ENCODE data around the gene SCLT1.
A peak's percentile ranks its signal among the peaks of the same experiment; 100 is the strongest.

SCLT1 gene

GRCh38 chr4:129092631-129093190 lies 628 bp downstream of the SCLT1 start:
- peak; percentile 39 for DNase-seq
- peaks cover 10% of the 10 kb centered on the region for H3K4me1 ChIP-seq (ENCODE audit: low read length)

GRCh38 chr4:129087516-129087915 lies 5.8 kb downstream of the SCLT1 start:
- H3K4me3 ChIP-seq (ENCODE audit: low read length): no peak overlapping the region
- H4K20me1 ChIP-seq (ENCODE audit: insufficient read depth, low read length): no peaks in the 10 kb centered on the region
- no peaks in the 10 kb centered on the region; the same call in 1 of the 2 replicates for H3K36me3 ChIP-seq (replicated peaks; ENCODE audit: insufficient read depth, low read length)
- H3K9me2 ChIP-seq (replicated peaks; ENCODE audit: insufficient read depth, low read length): no peaks in the 10 kb centered on the region
- no peak overlapping the region for H3K27ac ChIP-seq (ENCODE audit: low read length)
- H3K9me3 ChIP-seq (replicated peaks; ENCODE audit: insufficient read depth, low read length): no peaks in the 10 kb centered on the region
- H3K4me1 ChIP-seq (ENCODE audit: low read length): peaks cover 10% of the 10 kb centered on the region
- H2AFZ ChIP-seq (ENCODE audit: low read length): no peak overlapping the region
- no peaks in the 10 kb centered on the region for H3F3A ChIP-seq (ENCODE audit: insufficient read depth, low read length)
- no peak for TF ChIP-seq EZH2phosphoT487 (IDR thresholded peaks at IDR 0.05; ENCODE audit: low read length)
- TF ChIP-seq EZH2 (optimal IDR thresholded peaks at IDR 0.05; ENCODE audit: low read depth, low read length): no peak
- TF ChIP-seq, protein P1, sequence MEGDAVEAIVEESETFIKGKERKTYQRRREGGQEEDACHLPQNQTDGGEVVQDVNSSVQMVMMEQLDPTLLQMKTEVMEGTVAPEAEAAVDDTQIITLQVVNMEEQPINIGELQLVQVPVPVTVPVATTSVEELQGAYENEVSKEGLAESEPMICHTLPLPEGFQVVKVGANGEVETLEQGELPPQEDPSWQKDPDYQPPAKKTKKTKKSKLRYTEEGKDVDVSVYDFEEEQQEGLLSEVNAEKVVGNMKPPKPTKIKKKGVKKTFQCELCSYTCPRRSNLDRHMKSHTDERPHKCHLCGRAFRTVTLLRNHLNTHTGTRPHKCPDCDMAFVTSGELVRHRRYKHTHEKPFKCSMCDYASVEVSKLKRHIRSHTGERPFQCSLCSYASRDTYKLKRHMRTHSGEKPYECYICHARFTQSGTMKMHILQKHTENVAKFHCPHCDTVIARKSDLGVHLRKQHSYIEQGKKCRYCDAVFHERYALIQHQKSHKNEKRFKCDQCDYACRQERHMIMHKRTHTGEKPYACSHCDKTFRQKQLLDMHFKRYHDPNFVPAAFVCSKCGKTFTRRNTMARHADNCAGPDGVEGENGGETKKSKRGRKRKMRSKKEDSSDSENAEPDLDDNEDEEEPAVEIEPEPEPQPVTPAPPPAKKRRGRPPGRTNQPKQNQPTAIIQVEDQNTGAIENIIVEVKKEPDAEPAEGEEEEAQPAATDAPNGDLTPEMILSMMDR (IDR thresholded peaks at IDR 0.05; ENCODE audit: low read length): no peak
- H3K4me2 ChIP-seq (ENCODE audit: low read depth, low read length): no peak overlapping the region
- H3K79me2 ChIP-seq (ENCODE audit: low read length): peaks cover 90% of the 10 kb centered on the region
- H3K9ac ChIP-seq (ENCODE audit: low read length): no peak overlapping the region
- no peak for DNase-seq
- H3K27me3 ChIP-seq (replicated peaks; ENCODE audit: insufficient read depth, low read length): no peaks in the 10 kb centered on the region

More at GRCh38 chr4:129092631-129093190, 628 bp downstream of the SCLT1 start:
- H2AFZ ChIP-seq (ENCODE audit: low read length): peak overlapping the region; percentile 82
- no peak for TF ChIP-seq EZH2 (optimal IDR thresholded peaks at IDR 0.05; ENCODE audit: low read depth, low read length)
- TF ChIP-seq, protein P1 (IDR thresholded peaks at IDR 0.05; ENCODE audit: low read length): no peak
- TF ChIP-seq EZH2phosphoT487 (IDR thresholded peaks at IDR 0.05; ENCODE audit: low read length): no peak
- peak overlapping the region; percentile 94 for H3K27ac ChIP-seq (ENCODE audit: low read length)
- peak overlapping the region; percentile 89 for H3K4me3 ChIP-seq (ENCODE audit: low read length)
- no peaks in the 10 kb centered on the region for H3K9me3 ChIP-seq (replicated peaks; ENCODE audit: insufficient read depth, low read length)
- no peaks in the 10 kb centered on the region; the same call in 1 of the 2 replicates for H3K36me3 ChIP-seq (replicated peaks; ENCODE audit: insufficient read depth, low read length)
- H3F3A ChIP-seq (ENCODE audit: insufficient read depth, low read length): no peaks in the 10 kb centered on the region
- peak overlapping the region; percentile 90 for H3K9ac ChIP-seq (ENCODE audit: low read length)
- H3K79me2 ChIP-seq (ENCODE audit: low read length): peaks cover 47% of the 10 kb centered on the region
- no peaks in the 10 kb centered on the region for H4K20me1 ChIP-seq (ENCODE audit: insufficient read depth, low read length)
- H3K4me2 ChIP-seq (ENCODE audit: low read depth, low read length): peak overlapping the region; percentile 87
- no peaks in the 10 kb centered on the region for H3K27me3 ChIP-seq (replicated peaks; ENCODE audit: insufficient read depth, low read length)
- no peaks in the 10 kb centered on the region for H3K9me2 ChIP-seq (replicated peaks; ENCODE audit: insufficient read depth, low read length)

DNA sequence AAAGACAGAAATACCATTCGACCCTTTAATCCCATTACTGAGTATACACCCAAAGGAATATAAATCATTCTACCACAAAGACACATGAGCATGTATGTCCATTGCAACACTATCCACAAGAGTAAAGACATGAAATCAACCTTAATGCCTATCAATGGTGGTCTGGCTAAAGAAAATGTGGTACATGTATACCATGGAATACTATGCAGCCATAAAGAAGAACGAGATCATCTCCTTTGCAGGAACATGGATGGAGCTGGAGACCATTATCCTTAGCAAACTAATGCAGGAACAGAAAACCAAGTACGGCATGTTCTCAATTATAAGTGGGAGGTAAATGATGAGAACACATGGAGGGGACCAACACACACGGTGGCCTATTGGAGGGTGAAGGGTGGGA lies 7.9 kb downstream of the SCLT1 start:
- Histone ChIP-seq H2AFZ (ENCODE audit: low read length) (no peak overlapping the region), H3K9me2 (replicated peaks; ENCODE audit: insufficient read depth, low read length) (no peaks in the 10 kb centered on the region), H3K36me3 (replicated peaks; ENCODE audit: insufficient read depth, low read length) (peaks cover 3% of the 10 kb centered on the region; the same call in 1 of the 2 replicates), H3K9me3 (replicated peaks; ENCODE audit: insufficient read depth, low read length) (no peaks in the 10 kb centered on the region), H3K27me3 (replicated peaks; ENCODE audit: insufficient read depth, low read length) (no peaks in the 10 kb centered on the region), H3F3A (ENCODE audit: insufficient read depth, low read length) (no peaks in the 10 kb centered on the region), H3K4me1 (ENCODE audit: low read length) (no peaks in the 10 kb centered on the region), H4K20me1 (ENCODE audit: insufficient read depth, low read length) (no peaks in the 10 kb centered on the region), H3K9ac (ENCODE audit: low read length) (no peak overlapping the region), H3K4me3 (ENCODE audit: low read length) (no peak overlapping the region), H3K4me2 (ENCODE audit: low read depth, low read length) (no peak overlapping the region), H3K27ac (ENCODE audit: low read length) (no peak overlapping the region), H3K79me2 (ENCODE audit: low read length) (peaks cover 74% of the 10 kb centered on the region)
- DNase-seq: no peak
- TF ChIP-seq EZH2phosphoT487 (IDR thresholded peaks at IDR 0.05; ENCODE audit: low read length) (no peak), EZH2 (optimal IDR thresholded peaks at IDR 0.05; ENCODE audit: low read depth, low read length) (no peak)
- TF ChIP-seq, protein P1 (IDR thresholded peaks at IDR 0.05; ENCODE audit: low read length): no peak
